ENCODE measurements around the gene TMEM42. TPM values are rescaled to one million over a fixed set of nuclear protein-coding genes. Genes with fewer than 3 reads are reported as not detected.

TMEM42 gene
- total and polyA plus RNA-seq, 2 of the 4 experiments (the other 2 are of a cell fraction), result 13.1 to 24.7 TPM

GRCh38 chr3:44867421-44868111 is 5.9 kb downstream of the TMEM42 start:
- no peak overlapping the region for H2AK9ac ChIP-seq (replicated peaks; ENCODE audit: low read depth, low read length, poor library complexity)

More at GRCh38 chr3:44867421-44868111, 5.9 kb downstream of the TMEM42 start:
- DNase-seq (no peak), ATAC-seq (ENCODE audit: low read depth) (no peak)
- Histone ChIP-seq H3K4me1 (ENCODE audit: control insufficient read depth, insufficient read depth, low read length) (peaks cover 3% of the 10 kb centered on the region), H3K36me3 (ENCODE audit: control insufficient read depth, insufficient read depth, low read length) (peaks cover 9% of the 10 kb centered on the region; the same call in 1 of the 2 replicates), H3K4me3 (ENCODE audit: insufficient read depth, low read depth, low read length) (no peak overlapping the region), H4K91ac (ENCODE audit: insufficient read depth, low read depth, low read length) (no peak overlapping the region), H2BK15ac (ENCODE audit: low read depth, low read length) (no peak overlapping the region), H3K4ac (ENCODE audit: low read depth, low read length) (no peak overlapping the region), H3K18ac (ENCODE audit: low read depth, low read length) (no peak overlapping the region), H4K8ac (ENCODE audit: low read depth in 2 of 2, low read length in 2 of 2) (no peak overlapping the region), H2BK20ac (ENCODE audit: low read depth, low read length) (no peak overlapping the region), H3K27ac (ENCODE audit: insufficient read depth, low read length) (no peak overlapping the region), H3K9ac (ENCODE audit: low read depth, low read length) (no peak overlapping the region), H3K79me1 (ENCODE audit: low read depth in 1 of 2, low read length in 2 of 2) (peaks cover 13 to 33% of the 10 kb centered on the region in 2 experiments), H3K9me3 (ENCODE audit: control insufficient read depth, insufficient read depth, low read length) (no peaks in the 10 kb centered on the region), H2AFZ (replicated peaks; ENCODE audit: low read length, poor library complexity) (no peak overlapping the region), H2BK120ac (ENCODE audit: low read depth, low read length) (no peak overlapping the region), H2AK5ac (ENCODE audit: low read depth, low read length) (no peak overlapping the region), H4K5ac (ENCODE audit: low read depth, low read length) (no peak overlapping the region), H4K20me1 (ENCODE audit: insufficient read depth, low read length) (no peaks in the 10 kb centered on the region; the same call in 1 of the 2 replicates), H3K9me1 (ENCODE audit: insufficient read depth, low read length) (peaks cover 15% of the 10 kb centered on the region), H3K27me3 (ENCODE audit: control insufficient read depth, insufficient read depth, low read length) (no peaks in the 10 kb centered on the region), H3K23ac (ENCODE audit: low read depth, low read length) (no peak overlapping the region), H2BK5ac (ENCODE audit: low read depth, low read length, poor library complexity, severe bottlenecking) (no peak overlapping the region), H3K14ac (replicated peaks; ENCODE audit: low read depth, low read length) (no peak overlapping the region), H3K4me2 (ENCODE audit: low read depth, low read length) (no peak overlapping the region), H3K56ac (ENCODE audit: extremely low read depth, insufficient read depth, low read length) (no peak overlapping the region)
- in situ Hi-C loops (cut with MboI; ENCODE audit: low sequenced_read_pairs) (no loop called here), intact Hi-C loops (cut with micrococcal nuclease) (no loop called here), dilution Hi-C loops (cut with HindIII; ENCODE audit: low sequenced_read_pairs, unreplicated experiment) (no loop called here)
- no TSS peak for BruUV-seq (replicated peaks)
- ChIA-PET CTCF (no interaction called here), POLR2A (ENCODE audit: unreplicated experiment) (no interaction called here)
- TF ChIP-seq POLR2A (IDR thresholded peaks at IDR 0.05; ENCODE audit: low read depth, low read length) (no peak), CHD1 (IDR thresholded peaks at IDR 0.05; ENCODE audit: low read depth, low read length) (no peak), FOS (IDR thresholded peaks at IDR 0.05; ENCODE audit: low read depth, low read length) (no peak), MXI1 (IDR thresholded peaks at IDR 0.05; ENCODE audit: borderline replicate concordance, low read depth, low read length) (no peak), NFE2L2 (IDR thresholded peaks at IDR 0.05; ENCODE audit: low read depth, low read length) (no peak), ELK1 (IDR thresholded peaks at IDR 0.05; ENCODE audit: borderline replicate concordance, low read depth, low read length) (no peak), RFX5 (IDR thresholded peaks at IDR 0.05; ENCODE audit: low read depth, low read length) (no peak)
- no CpG with 5 or more reads among the region's 7 CpGs for WGBS, 2 experiments (ENCODE audit: extremely low coverage in 2 of 2, insufficient read length in 1 of 2)
